HG02610 (cell line): Measurements from ENCODE around the gene MYMX.
"Not testable (repeated sequence)": the region's sequence is repeated elsewhere in the genome, so short reads cannot be mapped to it uniquely, and the experiment has no call there.

Source experiments
- ATAC-seq: cut with Tn5 transposase; IDR thresholded peaks from one replicate; pipeline ENCODE4 v1.9.1; 2021; ENCODE audit warnings: mild to moderate bottlenecking, moderate library complexity; ENCODE audit not compliant: unreplicated experiment

Gene MYMX

GRCh38 chr6:44185953-44186634, 30.6 kb upstream of the MYMX start:
- no peak for ATAC-seq

- ATAC-seq, result no peak
Measured at GRCh38 chr6:44186635-44187025, 30.1 kb upstream of the MYMX start.

- ATAC-seq, result no peak
Measured at GRCh38 chr6:44188819-44189218, 27.9 kb upstream of the MYMX start.

GRCh38 chr6:44189257-44189656, 27.5 kb upstream of the MYMX start:
- no peak for ATAC-seq

GRCh38 chr6:44190715-44191114, 26.0 kb upstream of the MYMX start:
- ATAC-seq, result peak; percentile 80

GRCh38 chr6:44192428-44193041, 24.2 kb upstream of the MYMX start:
- no peak for ATAC-seq

- ATAC-seq, result no peak
Measured at GRCh38 chr6:44193307-44193910, 23.3 kb upstream of the MYMX start.

- no peak for ATAC-seq
Measured at GRCh38 chr6:44194326-44194725, 22.4 kb upstream of the MYMX start.

GRCh38 chr6:44196351-44196750, 20.4 kb upstream of the MYMX start:
- ATAC-seq, result not testable (repeated sequence)

GRCh38 chr6:44198684-44199083, 18.0 kb upstream of the MYMX start:
- no peak for ATAC-seq

- no peak for ATAC-seq
Measured at GRCh38 chr6:44199883-44200282, 16.8 kb upstream of the MYMX start.

- ATAC-seq, result no peak
Measured at GRCh38 chr6:44201200-44201599, 15.5 kb upstream of the MYMX start.

- no peak for ATAC-seq
Measured at GRCh38 chr6:44201638-44202303, 15.0 kb upstream of the MYMX start.

- no peak for ATAC-seq
Measured at GRCh38 chr6:44202332-44202971, 14.3 kb upstream of the MYMX start.

GRCh38 chr6:44202972-44203750, 13.6 kb upstream of the MYMX start:
- no peak for ATAC-seq

- no peak for ATAC-seq
Measured at GRCh38 chr6:44203955-44204354, 12.8 kb upstream of the MYMX start.

- no peak for ATAC-seq
Measured at GRCh38 chr6:44207966-44208365, 8.8 kb upstream of the MYMX start.

- no peak for ATAC-seq
Measured at GRCh38 chr6:44211284-44211683, 5.4 kb upstream of the MYMX start.

- no peak for ATAC-seq
Measured at GRCh38 chr6:44214307-44214706, 2.4 kb upstream of the MYMX start.

- no peak for ATAC-seq
Measured at GRCh38 chr6:44217332-44218143, 812 bp downstream of the MYMX start.
